MM.1S (cell line): ENCODE measurements around the gene ITGB5.

Experiments
- DNase-seq: peaks from one replicate; pipeline ENCODE4 v3.0.0-alpha.2; 2015
- H2AFZ ChIP-seq: fragments of 300-600 bp; sonication (generic); 2 replicates; pipeline ENCODE4 v1.6.0; 2016; ENCODE audit warnings: antibody characterized with exemption, low read length
- H3F3A ChIP-seq: fragments of 300-600 bp; sonication (generic); 2 replicates; pipeline ENCODE4 v1.6.1; 2016; ENCODE audit warnings: mild to moderate bottlenecking, antibody characterized with exemption, low read length, moderate library complexity, mixed read lengths; ENCODE audit not compliant: insufficient read depth
- H3K27ac ChIP-seq: fragments of 300-600 bp; sonication (generic); 2 replicates; pipeline ENCODE4 v1.5.1; 2016; ENCODE audit warnings: mild to moderate bottlenecking, low read length
- H3K27me3 ChIP-seq: fragments of 300-600 bp; sonication (generic); replicated peaks from 2 replicates; pipeline ENCODE4 v1.6.0; 2016; ENCODE audit warnings: low read length; ENCODE audit not compliant: insufficient read depth
- H3K36me3 ChIP-seq: fragments of 300-600 bp; sonication (generic); replicated peaks from 2 replicates; pipeline ENCODE4 v1.6.1; 2016; ENCODE audit warnings: mild to moderate bottlenecking, low read length, mixed read lengths; ENCODE audit not compliant: insufficient read depth
- H3K4me1 ChIP-seq: fragments of 300-600 bp; sonication (generic); 2 replicates; pipeline ENCODE4 v1.6.1; 2016; ENCODE audit warnings: low read length, mixed read lengths
- H3K4me2 ChIP-seq: fragments of 300-600 bp; sonication (generic); 2 replicates; pipeline ENCODE4 v1.6.0; 2016; ENCODE audit warnings: low read depth, low read length
- H3K4me3 ChIP-seq: fragments of 300-600 bp; sonication (generic); 2 replicates; pipeline ENCODE4 v1.5.1; 2016; ENCODE audit warnings: low read length, mixed read lengths
- H3K79me2 ChIP-seq: fragments of 300-600 bp; sonication (generic); 2 replicates; pipeline ENCODE4 v1.6.1; 2016; ENCODE audit warnings: mixed run types, low read length, mixed read lengths
- H3K9ac ChIP-seq: fragments of 300-600 bp; sonication (generic); 2 replicates; pipeline ENCODE4 v1.6.1; 2016; ENCODE audit warnings: low read length, mixed read lengths
- H3K9me2 ChIP-seq: fragments of 300-600 bp; sonication (generic); replicated peaks from 2 replicates; pipeline ENCODE4 v1.6.1; 2016; ENCODE audit warnings: mild to moderate bottlenecking, low read length, mixed read lengths; ENCODE audit not compliant: insufficient read depth
- H3K9me3 ChIP-seq: fragments of 300-600 bp; sonication (generic); replicated peaks from 2 replicates; pipeline ENCODE4 v1.6.1; 2016; ENCODE audit warnings: mild to moderate bottlenecking, low read length, mixed read lengths; ENCODE audit not compliant: insufficient read depth
- H4K20me1 ChIP-seq: fragments of 300-600 bp; sonication (generic); 2 replicates; pipeline ENCODE4 v1.6.1; 2016; ENCODE audit warnings: mild to moderate bottlenecking, low read length, moderate library complexity, mixed read lengths; ENCODE audit not compliant: insufficient read depth
- EZH2 ChIP-seq: fragments of 300-600 bp; sonication (generic); optimal IDR thresholded peaks from 2 replicates; pipeline ENCODE3; 2017; ENCODE audit warnings: low read depth, mild to moderate bottlenecking, antibody characterized with exemption, low read length, mixed read lengths
- EZH2phosphoT487 ChIP-seq: fragments of 300-600 bp; sonication (generic); IDR thresholded peaks from 2 replicates; pipeline ENCODE4 v1.6.1; 2018; ENCODE audit warnings: antibody characterized with exemption, low read length
- TF ChIP-seq, protein P1 (sequence below): fragments of 300-600 bp; sonication (generic); IDR thresholded peaks from 2 replicates; pipeline ENCODE4 v1.5.1; 2016; ENCODE audit warnings: antibody characterized with exemption, low read length, mixed read lengths

Gene ITGB5

DNA sequence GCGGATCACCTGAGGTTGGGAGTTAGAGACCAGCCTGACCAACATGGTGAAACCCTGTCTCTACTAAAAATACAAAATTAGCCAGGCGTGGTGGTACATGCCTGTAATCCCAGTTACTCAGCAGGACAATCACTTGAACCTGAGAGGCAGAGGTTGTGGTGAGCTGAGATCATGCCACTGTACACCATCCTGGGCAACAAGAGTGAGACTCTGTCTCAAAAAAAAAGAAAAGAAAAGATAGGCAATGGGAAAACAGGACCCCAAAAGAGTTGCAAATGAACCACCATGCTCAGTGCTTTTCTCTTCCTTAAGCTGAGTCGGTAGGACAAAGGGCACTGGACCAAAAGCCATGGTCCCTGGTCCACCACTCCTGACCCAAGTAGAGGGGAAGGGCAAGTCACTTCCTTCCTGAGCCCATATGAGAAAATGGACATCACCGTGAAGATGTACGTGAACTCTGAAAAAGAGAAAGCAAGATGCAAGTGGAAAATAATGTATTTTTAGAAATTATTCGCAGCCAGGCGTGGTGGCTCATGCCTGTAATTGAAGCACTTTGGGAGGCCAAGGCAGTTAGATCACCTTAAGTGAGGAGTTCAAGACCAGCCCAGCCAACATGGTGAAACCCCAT lies 2.6 kb downstream of the ITGB5 start:
- Histone ChIP-seq H3K9me2 (no peaks in the 10 kb centered on the region), H4K20me1 (no peaks in the 10 kb centered on the region; the same call in 1 of the 2 replicates), H3K9ac (no peak overlapping the region), H3K9me3 (no peaks in the 10 kb centered on the region), H3K27ac (no peak overlapping the region), H3K4me2 (no peak overlapping the region), H3K79me2 (peaks cover 61% of the 10 kb centered on the region), H3F3A (peaks cover 5% of the 10 kb centered on the region; the same call in 1 of the 2 replicates), H3K4me3 (no peak overlapping the region), H3K36me3 (no peaks in the 10 kb centered on the region; the same call in 1 of the 2 replicates), H2AFZ (no peak overlapping the region), H3K27me3 (no peaks in the 10 kb centered on the region), H3K4me1 (0 out of 2 replicates have a peak, but pooled peaks cover 6% of the 10 kb centered on the region)
- no peak for DNase-seq
- TF ChIP-seq EZH2 (no peak), EZH2phosphoT487 (no peak)
- TF ChIP-seq, protein P1, sequence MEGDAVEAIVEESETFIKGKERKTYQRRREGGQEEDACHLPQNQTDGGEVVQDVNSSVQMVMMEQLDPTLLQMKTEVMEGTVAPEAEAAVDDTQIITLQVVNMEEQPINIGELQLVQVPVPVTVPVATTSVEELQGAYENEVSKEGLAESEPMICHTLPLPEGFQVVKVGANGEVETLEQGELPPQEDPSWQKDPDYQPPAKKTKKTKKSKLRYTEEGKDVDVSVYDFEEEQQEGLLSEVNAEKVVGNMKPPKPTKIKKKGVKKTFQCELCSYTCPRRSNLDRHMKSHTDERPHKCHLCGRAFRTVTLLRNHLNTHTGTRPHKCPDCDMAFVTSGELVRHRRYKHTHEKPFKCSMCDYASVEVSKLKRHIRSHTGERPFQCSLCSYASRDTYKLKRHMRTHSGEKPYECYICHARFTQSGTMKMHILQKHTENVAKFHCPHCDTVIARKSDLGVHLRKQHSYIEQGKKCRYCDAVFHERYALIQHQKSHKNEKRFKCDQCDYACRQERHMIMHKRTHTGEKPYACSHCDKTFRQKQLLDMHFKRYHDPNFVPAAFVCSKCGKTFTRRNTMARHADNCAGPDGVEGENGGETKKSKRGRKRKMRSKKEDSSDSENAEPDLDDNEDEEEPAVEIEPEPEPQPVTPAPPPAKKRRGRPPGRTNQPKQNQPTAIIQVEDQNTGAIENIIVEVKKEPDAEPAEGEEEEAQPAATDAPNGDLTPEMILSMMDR: no peak

DNA sequence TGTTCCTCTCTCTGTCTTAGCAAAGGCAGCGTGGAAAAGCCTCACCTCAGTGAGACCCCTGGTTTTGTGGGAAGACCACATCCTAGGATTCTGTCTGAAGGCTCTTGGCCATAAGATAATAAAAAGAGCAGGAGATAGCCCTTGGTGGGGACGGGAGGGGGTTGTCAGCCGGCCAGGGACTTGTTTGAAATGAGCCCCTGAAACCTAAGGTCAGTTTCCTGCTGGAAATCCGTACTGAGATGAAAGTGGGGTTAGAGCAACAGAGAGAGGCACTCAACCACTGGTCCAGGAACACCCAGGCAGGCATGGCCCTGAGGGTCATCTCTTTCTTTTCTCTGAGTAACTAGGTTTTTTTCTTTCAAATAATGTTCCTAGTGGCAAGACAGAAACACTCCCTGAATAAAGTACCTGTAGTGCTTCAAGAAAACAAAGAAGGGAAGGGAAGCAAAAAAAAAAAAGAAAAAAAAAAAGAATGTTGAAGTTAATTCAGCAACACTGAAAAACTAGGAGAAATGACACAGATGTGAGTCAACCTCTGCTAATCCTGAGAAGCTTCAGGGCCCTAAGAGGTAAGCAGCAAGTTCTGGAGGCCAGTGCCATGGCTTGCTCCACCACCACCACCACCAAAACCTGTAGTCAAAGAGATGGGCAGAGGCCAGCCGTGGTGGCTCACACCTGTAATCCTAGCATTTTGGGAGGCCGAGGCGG lies 3.2 kb downstream of the ITGB5 start:
- Histone ChIP-seq H3K27ac (no peak overlapping the region), H3K36me3 (no peaks in the 10 kb centered on the region; the same call in 1 of the 2 replicates), H3K4me1 (0 out of 2 replicates have a peak, but pooled peaks cover 6% of the 10 kb centered on the region), H3K79me2 (peaks cover 68% of the 10 kb centered on the region), H2AFZ (no peak overlapping the region), H3K27me3 (no peaks in the 10 kb centered on the region), H4K20me1 (no peaks in the 10 kb centered on the region; the same call in 1 of the 2 replicates), H3F3A (peaks cover 5% of the 10 kb centered on the region; the same call in 1 of the 2 replicates), H3K4me2 (no peak overlapping the region), H3K4me3 (no peak overlapping the region), H3K9ac (no peak overlapping the region), H3K9me3 (no peaks in the 10 kb centered on the region), H3K9me2 (no peaks in the 10 kb centered on the region)
- no peak for TF ChIP-seq EZH2
- TF ChIP-seq, protein P1: no peak
- no peak for TF ChIP-seq EZH2phosphoT487
- DNase-seq: no peak

DNA sequence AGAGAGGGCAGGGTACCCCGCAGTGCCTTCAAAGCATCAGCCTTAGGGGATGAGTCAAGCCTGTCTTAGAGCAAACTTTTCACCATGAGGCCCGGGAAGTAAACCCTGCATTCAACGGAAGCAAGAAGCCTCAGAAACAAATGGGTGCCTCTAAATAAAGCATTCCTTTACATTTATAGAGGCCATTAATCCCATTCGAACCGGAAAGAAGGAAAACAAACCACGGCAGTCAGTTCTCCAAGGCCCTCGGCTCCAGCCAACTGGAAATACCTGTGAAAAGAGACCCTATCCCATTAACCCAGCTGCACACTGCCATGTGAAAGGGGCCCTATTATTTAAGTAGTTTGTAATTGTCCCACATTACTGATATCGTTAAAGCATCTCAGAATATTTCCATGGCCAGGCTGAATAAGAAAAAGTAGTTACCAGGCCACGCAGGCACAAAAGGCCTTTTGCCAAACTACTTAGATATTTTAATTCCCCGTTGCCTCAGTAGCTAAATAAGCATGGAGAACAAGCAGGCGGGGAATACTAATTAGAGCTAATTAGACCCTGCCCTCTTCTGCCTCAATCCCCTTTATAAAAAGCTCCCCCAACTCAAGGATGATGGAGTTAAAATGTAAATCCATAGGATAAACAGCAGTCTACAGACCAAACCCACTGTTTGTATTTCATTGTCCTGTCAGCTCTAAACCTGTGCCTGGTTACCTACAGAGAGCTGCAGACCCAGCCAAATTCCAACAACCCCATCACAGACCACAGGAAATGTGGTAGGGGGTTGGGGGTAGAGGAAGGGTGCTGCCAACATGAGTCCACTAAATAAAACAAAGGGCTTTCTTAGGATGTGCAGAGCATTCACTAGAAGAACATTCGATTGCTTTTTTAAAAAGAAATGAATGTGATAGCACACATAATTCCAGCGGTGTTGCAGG lies 4.1 kb downstream of the ITGB5 start:
- no peaks in the 10 kb centered on the region; the same call in 1 of the 2 replicates for H3K36me3 ChIP-seq
- H3K9me2 ChIP-seq: no peaks in the 10 kb centered on the region
- H4K20me1 ChIP-seq: no peaks in the 10 kb centered on the region; the same call in 1 of the 2 replicates
- DNase-seq: no peak
- no peak overlapping the region for H2AFZ ChIP-seq
- H3K4me1 ChIP-seq: 0 out of 2 replicates have a peak, but pooled peaks cover 6% of the 10 kb centered on the region
- H3K79me2 ChIP-seq: peaks cover 76% of the 10 kb centered on the region
- no peak overlapping the region for H3K9ac ChIP-seq
- H3K9me3 ChIP-seq: no peaks in the 10 kb centered on the region
- no peak overlapping the region for H3K27ac ChIP-seq
- TF ChIP-seq EZH2phosphoT487 (no peak), EZH2 (no peak)
- TF ChIP-seq, protein P1: no peak
- H3F3A ChIP-seq: peaks cover 5% of the 10 kb centered on the region; the same call in 1 of the 2 replicates
- H3K4me2 ChIP-seq: no peak overlapping the region
- H3K27me3 ChIP-seq: no peaks in the 10 kb centered on the region
- no peak overlapping the region for H3K4me3 ChIP-seq
